GM12873 (cell line): ENCODE data around the gene KRTAP10-2.

Experiments used
- TF ChIP-seq, protein P1 (sequence below): IDR thresholded peaks from 2 replicates; pipeline ENCODE4 v1.5.1; 2012; ENCODE audit warnings: low read depth, mild to moderate bottlenecking, moderate library complexity, low read length, control low read depth; ENCODE audit not compliant: insufficient read depth; ENCODE audit errors: missing control alignments

Gene KRTAP10-2

DNA sequence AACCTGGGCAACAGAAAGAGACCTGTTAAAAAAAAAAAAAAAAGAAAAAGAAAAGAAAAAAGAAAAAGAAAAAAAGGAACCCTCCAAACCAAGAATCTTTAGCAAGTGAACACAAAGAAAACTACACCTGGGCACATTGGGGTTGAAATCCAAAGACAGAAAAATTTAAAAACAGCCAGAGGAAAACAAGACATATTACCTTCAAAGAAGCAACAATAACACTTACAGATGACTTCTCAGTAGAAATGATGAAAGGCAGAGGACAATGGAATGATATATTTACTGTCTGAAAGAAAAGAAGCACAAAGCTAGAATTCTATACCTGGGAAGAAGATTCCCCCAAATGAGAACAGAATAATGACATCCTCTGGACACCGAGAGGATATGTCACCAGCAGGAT lies 8.6 kb downstream of the KRTAP10-2 start:
- TF ChIP-seq, protein P1, sequence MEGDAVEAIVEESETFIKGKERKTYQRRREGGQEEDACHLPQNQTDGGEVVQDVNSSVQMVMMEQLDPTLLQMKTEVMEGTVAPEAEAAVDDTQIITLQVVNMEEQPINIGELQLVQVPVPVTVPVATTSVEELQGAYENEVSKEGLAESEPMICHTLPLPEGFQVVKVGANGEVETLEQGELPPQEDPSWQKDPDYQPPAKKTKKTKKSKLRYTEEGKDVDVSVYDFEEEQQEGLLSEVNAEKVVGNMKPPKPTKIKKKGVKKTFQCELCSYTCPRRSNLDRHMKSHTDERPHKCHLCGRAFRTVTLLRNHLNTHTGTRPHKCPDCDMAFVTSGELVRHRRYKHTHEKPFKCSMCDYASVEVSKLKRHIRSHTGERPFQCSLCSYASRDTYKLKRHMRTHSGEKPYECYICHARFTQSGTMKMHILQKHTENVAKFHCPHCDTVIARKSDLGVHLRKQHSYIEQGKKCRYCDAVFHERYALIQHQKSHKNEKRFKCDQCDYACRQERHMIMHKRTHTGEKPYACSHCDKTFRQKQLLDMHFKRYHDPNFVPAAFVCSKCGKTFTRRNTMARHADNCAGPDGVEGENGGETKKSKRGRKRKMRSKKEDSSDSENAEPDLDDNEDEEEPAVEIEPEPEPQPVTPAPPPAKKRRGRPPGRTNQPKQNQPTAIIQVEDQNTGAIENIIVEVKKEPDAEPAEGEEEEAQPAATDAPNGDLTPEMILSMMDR, result no peak

DNA sequence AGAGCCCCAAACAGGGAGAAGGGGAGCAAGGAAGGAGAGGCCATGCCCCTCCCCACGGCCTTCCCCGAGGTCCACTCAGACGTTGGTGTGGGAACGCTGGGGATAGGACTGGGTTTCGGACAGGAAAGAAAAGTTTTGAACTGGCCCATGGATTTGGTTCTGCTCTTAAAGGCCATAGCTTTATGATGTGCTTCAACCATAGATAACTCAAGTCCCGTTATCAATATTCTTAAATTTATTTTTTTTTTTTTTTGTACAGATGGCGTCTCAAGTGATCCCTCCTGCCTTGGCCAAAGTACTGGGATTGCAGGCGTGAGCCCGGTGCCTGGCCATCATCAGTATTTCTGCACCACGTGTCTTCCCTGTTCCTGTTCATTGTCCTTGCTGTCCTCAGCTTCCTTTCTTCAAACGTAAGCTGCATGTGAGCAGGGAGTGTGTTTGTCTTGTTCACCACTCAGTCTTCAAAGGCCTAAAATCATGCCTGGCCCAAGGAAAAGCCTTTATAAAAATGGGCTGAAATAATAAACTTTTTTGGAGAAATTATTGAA lies 10.5 kb downstream of the KRTAP10-2 start:
- TF ChIP-seq, protein P1, result no peak

DNA sequence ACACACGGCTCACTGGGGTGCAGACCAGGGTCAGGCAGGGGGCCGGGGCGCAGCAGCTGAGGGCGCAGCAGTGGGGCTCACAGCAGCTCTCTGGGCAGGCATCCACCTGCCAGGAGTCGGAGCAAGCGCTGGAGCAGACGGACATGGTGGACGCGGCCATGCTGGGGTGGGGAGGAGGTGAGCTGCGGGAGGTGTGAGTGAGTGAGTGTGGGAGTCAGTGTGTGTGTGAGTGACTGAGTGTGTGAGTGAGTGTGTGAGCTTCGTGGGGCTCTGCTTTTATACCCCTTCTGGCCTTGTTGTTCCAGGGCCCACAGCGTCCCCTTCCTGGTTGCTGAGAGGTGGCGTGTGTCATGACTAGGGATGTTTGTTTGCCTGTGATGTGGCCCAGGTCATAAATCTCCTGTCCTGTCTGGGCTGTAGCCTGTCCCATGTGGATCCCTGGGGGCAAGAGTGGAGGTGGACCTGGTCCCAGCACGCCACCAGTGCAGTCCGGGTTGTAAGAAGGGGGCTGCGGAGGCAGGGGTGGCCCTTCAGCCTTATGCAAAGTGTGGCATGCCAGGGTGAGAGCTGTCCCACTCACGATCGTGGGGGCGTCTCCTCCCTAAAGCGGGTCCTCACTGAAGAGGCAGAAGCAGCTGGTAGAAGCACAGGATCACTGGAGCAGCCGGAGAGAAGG lies 11.2 kb downstream of the KRTAP10-2 start, which contains the start of gene KRTAP10-1:
TSS of gene KRTAP10-1 (minus strand) at position 205 of the 676 bp plus-strand sequence. CDS start at position 160, 45 bp downstream.
- TF ChIP-seq, protein P1, result no peak

DNA sequence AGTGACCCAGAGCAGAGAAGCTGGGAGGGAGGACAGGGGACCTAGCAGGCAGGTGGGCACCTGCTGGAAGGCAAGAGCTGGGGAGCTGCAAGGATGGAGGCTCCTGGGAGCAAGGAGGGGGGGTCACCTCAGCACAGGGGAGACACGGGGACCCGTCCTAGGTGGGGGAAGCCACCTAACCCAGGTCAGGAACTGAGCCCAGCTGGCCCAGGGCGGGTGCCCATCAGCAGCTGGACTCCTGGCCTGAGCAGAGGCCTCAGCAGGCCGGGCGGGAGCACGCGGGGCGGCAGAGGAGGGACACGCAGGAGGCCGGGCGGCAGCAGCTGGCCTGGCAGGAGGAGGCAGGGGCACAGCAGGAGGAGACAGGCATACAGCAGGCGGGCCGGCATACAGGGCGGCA lies 12.3 kb downstream of the KRTAP10-2 start:
- TF ChIP-seq, protein P1, result no peak

DNA sequence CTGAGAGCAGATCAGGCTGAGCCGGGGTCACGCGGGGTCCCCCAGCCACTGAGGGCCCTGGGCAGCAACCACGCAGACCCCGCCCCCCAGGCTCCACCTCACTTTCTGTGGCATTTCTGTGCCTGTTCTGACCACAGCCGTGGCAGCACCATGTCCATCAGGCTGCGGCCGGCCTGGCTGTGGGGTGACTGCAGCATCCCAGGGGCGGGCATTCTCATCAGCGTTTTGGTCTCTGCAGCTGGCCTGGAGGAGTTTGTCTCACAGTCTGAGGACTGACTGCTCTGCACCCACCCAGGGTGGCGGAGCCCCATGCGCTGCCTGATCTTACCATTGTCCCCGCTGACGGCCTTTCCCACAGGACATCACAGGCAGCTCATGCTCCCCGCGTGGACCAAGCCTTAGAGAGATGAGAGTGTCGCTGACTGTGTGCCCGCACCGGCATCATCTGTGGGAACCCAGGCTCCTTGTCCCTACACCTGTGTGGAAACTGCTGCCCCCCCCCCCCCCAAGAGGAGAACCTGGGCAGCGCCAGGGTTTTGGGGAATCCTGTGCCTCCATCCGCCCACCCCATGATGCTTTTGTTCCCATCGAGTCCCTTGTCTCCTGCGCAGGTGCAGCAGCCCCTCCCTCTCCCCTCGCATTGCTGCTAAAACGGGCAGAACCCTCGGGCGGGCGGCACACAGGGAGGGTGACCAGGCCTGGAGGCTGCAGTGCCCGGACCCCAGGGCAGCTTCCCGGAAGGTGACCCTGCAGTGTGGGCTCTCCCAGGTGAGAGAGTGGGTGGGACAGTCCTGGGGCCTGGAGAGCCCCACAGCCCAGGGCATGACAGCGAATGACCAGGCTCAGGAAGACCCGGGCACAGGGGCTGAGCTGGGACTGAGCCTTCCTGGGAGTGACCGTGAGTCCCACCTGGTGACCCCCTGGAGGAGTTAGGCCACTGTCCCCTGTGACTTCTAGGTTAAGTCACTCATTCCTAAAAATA lies 13.1 kb downstream of the KRTAP10-2 start:
- TF ChIP-seq, protein P1, result no peak

DNA sequence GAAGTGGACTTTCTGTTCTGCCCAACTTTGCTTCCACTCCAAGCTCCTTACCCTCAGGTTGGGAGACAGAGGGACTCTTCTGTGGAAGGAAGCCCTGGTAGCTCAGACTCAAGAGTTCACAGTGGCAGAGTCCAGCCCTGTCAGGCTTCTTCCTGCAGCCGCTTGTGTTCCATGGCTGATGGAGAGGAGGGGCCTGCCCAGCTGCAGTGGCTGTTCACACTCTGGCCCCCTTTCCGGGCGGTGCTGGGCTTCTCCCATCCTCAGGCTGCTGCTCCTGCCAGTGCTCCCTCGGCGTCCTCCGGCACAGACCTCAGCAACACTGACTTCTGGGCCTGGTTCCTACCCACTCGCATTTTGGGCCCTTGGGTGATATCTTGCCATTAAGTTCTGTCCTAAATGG lies 15.3 kb downstream of the KRTAP10-2 start:
- TF ChIP-seq, protein P1, result no peak

DNA sequence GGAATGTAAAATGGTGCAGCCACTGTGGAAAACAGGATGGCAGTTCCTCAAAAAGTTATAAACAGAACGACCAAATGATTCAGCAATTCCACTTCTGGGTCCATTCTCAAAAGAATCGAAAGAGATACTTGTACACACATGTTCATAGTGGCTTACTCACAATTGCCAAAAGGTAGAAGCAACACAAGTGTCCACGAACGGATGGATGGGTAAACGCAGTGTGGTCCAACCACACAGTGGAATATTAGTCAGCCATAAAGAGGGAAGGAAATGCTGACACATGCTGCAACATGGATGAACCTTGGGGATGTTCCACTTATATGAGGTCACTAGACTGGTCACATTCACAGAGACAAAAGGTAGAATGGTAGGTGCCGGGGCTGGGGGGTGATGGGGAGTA lies 16.6 kb downstream of the KRTAP10-2 start:
- TF ChIP-seq, protein P1, result no peak
